T-helper 1 cell (primary cell): Measurements from ENCODE around the gene F11R.
A peak's percentile ranks its signal among the peaks of the same experiment; 100 is the strongest.
"Not testable (repeated sequence)": the region's sequence is repeated elsewhere in the genome, so short reads cannot be mapped to it uniquely, and the experiment has no call there.

ENCODE experiments used
- DNase-seq, 5 donors: peaks; one replicate each; pipeline ENCODE4 v3.0.0-alpha.2; 2012 to 2020

Gene F11R

GRCh38 chr1:161009602-161010211 is 11.2 kb downstream of the F11R start:
- DNase-seq: no peak

GRCh38 chr1:161008869-161009510 is 12.0 kb downstream of the F11R start:
- no peak for DNase-seq

- DNase-seq: no peak
These were observed 13.6 kb downstream of the F11R start for GRCh38 chr1:161007369-161007768.

- DNase-seq: no peak
These were observed 14.4 kb downstream of the F11R start for GRCh38 chr1:161006563-161006962.

GRCh38 chr1:161001525-161001924 is 19.4 kb downstream of the F11R start:
- no peak for DNase-seq

GRCh38 chr1:161000736-161001480 is 20.0 kb downstream of the F11R start:
- no peak for DNase-seq

- DNase-seq: no peak
These were observed 21.6 kb downstream of the F11R start for GRCh38 chr1:160999376-160999775.

- DNase-seq: peak in 4 of 5 donors; percentile 12 to 59 (median 26)
These were observed 23.5 kb downstream of the F11R start for GRCh38 chr1:160997323-160998038.

GRCh38 chr1:160996178-160996577 is 24.8 kb downstream of the F11R start:
- DNase-seq: no peak

- DNase-seq: no peak
These were observed 27.3 kb downstream of the F11R start for GRCh38 chr1:160993544-160994193.

- DNase-seq: not testable (repeated sequence)
These were observed 28.9 kb downstream of the F11R start for GRCh38 chr1:160992036-160992435.

- DNase-seq: no peak
These were observed 33.4 kb downstream of the F11R start for GRCh38 chr1:160987359-160988050.

GRCh38 chr1:160985723-160986122 is 35.2 kb downstream of the F11R start:
- no peak for DNase-seq

- DNase-seq: no peak
These were observed 39.2 kb downstream of the F11R start for GRCh38 chr1:160981584-160982411.

- no peak for DNase-seq
These were observed 41.7 kb downstream of the F11R start for GRCh38 chr1:160979286-160979685.

- DNase-seq: no peak
These were observed 42.4 kb downstream of the F11R start for GRCh38 chr1:160978510-160978927.

GRCh38 chr1:160975026-160975425 is 45.9 kb downstream of the F11R start:
- no peak for DNase-seq

GRCh38 chr1:160973491-160973890 is 47.5 kb downstream of the F11R start:
- no peak for DNase-seq

- no peak for DNase-seq
These were observed 48.0 kb downstream of the F11R start for GRCh38 chr1:160972939-160973338.

GRCh38 chr1:160971618-160972056 is 49.3 kb downstream of the F11R start:
- DNase-seq: no peak

GRCh38 chr1:160963521-160963920 is 57.4 kb downstream of the F11R start:
- DNase-seq: no peak
